HG02884 (cell line): ENCODE data around the gene FAM228A.
"Not testable (repeated sequence)": the region's sequence is repeated elsewhere in the genome, so short reads cannot be mapped to it uniquely, and the experiment has no call there.

ENCODE experiments used
- ATAC-seq: cut with Tn5 transposase; IDR thresholded peaks from one replicate; pipeline ENCODE4 v1.9.1; 2021; ENCODE audit warnings: mild to moderate bottlenecking, moderate library complexity; ENCODE audit not compliant: unreplicated experiment

Gene FAM228A

GRCh38 chr2:24190503-24190902 lies 15.7 kb downstream of the FAM228A start:
- ATAC-seq = no peak

DNA sequence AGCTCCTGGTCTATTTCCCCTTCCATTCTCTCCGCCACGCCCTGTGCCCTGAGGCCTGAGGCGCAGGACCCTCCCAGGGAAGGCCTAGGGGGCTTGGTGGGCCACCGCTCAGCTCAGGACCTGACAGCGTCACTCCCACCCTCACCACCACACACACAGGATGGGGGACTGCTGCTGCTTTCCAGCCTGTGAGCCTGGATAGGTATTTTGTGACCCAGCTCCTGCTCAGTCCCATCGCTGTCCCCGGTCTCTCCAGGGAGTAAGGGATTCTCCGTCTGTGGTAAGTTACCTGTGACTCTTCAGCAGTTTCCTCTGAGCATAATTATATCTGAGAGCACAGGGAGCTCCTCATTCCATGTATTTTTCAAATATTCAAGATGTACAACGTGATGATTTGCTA lies 16.3 kb downstream of the FAM228A start:
- no peak for ATAC-seq

DNA sequence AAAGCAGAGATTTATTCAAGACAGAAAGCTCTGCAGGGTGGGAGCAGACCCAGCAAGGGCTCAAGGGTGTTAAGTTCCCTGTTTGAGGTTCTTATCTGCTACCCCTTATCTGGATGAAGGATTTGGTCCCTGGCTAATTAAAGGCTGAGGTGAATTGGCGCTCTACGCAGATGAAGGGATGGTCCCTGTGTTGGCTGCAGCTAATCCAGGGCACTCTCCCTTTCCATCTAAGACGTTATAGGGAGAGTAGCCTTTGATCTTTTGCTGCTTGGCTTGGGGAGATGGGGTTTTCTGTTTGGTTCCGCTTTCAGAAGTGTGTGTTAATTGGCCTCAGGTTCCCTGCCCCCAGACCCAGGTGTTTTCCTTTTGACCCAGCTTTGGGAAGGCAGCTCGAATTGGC lies 17.0 kb downstream of the FAM228A start:
- no peak for ATAC-seq

DNA sequence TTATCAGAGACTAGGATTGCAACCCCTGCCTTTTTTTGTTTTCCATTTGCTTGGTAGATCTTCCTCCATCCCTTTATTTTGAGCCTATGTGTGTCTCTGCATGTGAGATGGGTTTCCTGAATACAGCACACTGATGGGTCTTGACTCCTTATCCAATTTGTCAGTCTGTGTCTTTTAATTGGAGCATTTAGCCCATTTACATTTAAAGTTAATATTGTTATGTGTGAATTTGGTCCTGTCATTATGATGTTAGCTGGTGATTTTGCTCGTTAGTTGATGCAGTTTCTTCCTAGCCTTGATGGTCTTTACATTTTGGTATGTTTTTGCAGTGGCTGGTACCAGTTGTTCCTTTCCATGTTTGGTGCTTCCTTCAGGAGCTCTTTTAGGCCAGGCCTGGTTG lies 22.4 kb downstream of the FAM228A start:
- not testable (repeated sequence) for ATAC-seq

DNA sequence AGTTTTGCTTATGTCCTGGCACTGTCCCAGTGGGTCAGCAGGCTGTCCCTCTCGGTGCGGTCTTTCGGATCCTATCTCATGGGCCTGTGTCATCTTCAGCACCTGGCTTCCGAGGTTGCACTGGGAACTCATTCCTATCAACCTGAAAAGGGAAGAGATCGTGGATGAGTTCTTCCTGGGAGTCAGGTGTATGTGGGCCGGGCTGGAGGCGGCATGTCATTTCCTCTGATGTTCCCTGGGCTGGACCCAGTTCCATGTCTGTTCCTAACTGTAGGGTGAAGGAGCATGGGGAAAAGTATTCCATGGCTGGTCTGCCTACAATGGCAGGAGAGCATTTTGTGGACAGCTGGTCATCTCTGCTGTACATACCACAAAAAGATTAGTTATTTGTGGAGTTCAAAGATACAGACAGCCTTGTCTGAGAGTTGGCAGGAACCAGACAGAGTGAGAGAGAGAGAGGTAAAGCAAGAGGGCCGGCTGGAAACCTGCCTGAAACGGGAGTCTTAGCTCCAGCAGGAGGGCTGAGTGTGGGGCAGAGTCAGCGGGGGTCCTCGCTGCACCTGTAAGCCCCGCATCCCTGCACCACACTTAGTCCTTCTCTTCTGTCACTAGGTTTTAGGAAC lies 25.2 kb downstream of the FAM228A start:
- no peak for ATAC-seq

DNA sequence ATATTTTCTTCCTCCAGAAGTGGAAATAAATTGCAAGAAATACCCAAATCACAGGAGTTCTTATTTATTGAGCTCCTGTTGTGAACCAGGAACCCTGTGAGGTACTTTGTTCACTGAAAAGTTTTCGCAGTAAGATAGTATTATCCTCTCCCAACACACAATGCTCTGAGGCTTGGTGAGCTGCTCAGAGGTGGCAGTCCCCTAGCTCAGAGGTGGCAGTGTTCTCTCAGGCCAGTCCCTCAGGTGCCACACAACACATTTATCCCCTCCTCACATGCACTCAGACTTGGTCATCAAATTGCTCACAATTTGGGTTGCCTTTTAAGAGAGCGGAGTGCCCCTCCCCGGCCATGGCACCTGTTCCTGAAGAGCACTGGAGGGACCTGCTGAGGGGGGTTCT lies 25.9 kb downstream of the FAM228A start:
- ATAC-seq = no peak

DNA sequence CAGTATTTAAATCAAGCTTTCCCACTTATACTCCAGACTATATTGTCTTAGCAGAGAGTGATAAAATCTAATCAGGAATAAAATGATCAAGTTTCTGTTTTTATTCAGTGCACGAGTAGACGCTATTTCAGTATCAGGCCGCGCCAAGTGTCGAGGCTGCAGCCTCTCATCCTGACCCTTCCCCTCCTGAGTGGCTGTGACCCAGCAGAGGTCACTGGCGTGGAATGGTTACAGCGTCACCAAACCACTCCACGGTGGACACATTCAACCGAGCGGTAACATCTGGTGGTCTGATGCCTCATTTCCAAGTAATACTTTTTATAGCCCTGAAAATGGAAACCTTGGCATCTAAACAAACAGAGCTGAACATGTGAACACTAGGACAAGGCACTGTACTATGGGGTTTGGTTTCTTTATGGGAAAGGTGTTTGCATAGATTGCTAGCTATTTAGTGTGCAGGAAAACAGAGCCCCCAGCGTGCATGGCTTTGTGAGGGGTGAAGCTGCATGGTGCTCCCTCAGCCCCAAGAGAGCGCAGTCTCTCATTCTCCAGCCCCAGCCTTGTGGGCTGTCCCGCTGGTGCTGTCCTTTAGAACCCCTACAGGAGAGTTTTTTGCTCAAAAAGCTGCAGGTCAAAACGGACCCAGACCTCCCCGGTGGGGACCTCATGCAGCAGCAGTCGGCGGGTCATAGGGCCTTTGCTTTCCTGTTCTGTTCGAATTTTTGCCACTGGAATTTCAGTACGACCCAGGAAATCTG lies 28.4 kb downstream of the FAM228A start:
- no peak for ATAC-seq

DNA sequence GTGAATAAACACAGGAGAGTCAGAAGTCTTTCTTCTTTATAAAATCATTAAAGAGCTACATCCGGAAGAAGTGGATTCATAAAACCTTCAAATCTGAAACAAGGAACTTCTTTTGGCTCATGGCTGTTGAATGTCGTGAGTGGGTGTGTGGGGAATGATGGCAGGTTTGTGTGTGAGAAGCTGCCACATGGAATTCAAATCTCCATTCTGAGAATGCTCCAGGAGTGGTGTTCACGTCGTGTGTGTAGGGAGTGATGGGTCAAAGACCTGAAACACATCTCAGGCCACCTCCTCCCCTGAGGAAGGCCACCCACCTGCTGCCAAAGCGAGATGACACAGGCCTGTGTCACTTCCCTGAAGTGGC lies 28.9 kb downstream of the FAM228A start:
- ATAC-seq = no peak

GRCh38 chr2:24204505-24204904 lies 29.7 kb downstream of the FAM228A start:
- ATAC-seq = no peak

DNA sequence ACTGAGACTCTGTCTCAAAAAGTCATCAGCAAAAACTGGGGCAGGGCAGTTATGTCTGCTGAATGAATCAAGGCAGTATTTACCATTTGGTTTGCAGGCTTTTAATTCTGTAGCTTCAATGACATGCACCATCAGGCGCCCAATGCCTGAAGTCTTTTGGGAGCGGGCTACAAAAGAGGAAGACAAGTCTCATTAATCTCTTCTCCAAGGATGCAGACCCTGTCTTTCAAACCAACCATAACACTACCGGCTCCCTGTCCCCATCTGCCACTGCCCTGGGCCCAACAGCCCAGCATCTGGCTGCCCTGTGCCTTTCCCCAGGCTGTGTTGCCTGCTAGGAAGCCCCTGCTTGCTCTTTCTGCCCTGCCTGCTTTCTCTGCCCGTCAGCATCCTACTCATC lies 30.3 kb downstream of the FAM228A start:
- no peak for ATAC-seq

- ATAC-seq = no peak
Observed at GRCh38 chr2:24206242-24206641, 31.4 kb downstream of the FAM228A start.

- ATAC-seq = no peak
Observed at GRCh38 chr2:24206714-24207113, 31.9 kb downstream of the FAM228A start.

- ATAC-seq = no peak
Observed at GRCh38 chr2:24207359-24207758, 32.5 kb downstream of the FAM228A start.

DNA sequence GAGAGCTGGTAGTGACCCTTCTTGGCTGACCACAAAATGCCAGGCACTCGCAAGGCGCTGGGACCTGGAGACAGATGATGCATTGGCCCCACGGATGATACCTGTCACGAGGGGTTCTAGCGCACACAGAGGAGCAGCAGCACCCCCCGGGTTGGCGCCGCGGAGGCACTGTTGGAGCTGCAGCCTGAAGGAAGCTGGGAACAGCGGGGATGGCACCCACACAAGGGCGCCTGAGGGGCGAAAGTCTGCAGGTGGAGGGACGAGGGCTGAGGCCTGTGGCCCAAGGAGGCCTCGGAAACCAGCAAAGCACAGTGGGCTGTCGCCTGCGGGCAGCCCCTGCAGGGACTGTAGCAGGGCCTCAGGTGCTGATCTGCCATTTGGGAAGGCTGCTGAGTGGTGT lies 33.6 kb downstream of the FAM228A start:
- no peak for ATAC-seq

DNA sequence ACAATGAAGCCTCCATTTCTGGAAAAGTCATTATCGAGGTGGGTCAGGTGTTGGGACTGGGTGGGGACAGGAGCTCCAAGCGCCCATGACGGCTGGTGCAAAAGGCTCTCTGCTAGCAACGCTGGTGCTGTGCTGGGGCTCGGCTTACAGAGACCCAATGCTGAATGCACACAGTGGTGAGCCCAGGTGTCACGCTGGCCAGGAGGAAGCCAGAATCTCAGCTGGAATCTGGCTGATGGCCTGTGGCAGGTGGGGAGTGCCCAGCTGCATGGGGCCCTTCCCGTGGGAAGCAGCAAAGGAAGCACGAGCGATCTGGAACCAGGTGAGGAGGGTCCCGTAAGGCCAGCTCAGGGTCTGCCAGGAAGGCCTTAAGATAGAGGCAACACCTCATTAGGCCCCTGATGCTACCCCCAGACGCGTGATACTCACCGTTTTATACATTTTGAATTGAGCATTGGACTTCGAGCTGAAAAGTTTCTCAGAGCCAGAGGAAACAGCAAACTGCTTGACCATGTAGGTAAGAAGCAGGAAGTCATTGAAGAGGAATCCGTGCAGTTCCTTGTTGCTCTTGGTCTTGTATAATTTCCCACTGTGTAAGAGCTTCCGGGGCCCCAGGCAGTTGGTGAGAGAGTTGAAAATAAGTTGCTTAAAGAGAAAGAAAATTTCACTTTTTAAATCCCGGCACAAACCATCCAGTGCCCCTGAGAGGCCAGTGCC lies 34.7 kb downstream of the FAM228A start:
- ATAC-seq = no peak

DNA sequence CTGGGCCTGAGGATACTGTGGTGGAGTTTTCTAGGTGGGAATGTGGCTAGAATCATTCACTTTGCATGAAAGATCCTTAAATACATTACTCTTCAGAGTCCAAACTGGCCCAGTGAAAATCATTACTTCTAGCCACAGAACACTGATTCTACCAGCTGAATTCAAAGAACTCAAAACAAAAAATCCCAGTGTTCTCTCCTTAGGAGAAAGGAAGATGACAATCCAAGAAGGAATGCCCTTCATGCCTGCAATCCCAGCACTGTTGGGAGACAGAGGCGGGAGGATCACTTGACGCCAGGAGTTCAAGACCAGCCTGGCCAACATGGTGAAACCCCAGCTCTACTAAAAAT lies 35.2 kb downstream of the FAM228A start:
- ATAC-seq = no peak

DNA sequence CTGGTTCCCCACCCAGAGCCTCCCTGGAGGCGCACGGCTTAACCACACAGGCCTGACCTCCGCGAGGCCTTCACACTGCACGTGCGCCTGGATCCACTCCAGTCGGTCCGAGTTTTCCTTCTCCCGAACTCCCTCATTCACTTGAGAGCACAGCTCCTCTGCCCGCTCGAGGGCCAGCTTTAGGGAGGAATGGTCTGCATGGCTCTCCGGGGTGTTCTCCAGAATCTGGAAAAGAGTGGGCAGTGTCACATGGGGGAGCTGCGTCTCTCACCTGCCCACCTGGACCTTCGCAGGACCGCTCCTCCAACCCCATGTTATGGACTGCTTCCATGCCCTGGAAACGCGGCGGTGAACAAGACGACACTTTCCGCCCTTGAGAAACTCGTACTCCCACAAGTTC lies 35.9 kb downstream of the FAM228A start:
- no peak for ATAC-seq

DNA sequence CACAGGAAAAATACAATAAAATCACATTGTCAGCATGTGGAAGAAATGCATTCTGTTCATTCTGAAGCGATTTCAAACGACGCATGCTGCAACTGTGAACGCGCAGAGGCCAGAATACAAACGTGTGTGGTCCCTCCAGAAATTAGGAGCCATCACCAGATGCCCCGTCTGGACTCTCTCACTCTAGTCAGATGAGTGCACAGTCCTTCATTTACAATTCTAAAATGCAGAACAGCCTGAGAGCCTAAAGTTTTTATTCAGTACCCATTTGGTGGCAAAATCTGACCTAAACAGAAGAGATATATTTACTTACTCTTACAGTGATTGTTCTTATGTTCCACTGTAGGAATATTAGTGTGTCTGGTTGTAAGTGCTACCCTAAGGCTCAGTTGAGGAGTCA lies 36.6 kb downstream of the FAM228A start:
- ATAC-seq = no peak

- ATAC-seq = peak; percentile 99
Observed at GRCh38 chr2:24214880-24215279, 40.0 kb downstream of the FAM228A start.

- no peak for ATAC-seq
Observed at GRCh38 chr2:24220554-24221291, 45.9 kb downstream of the FAM228A start.

- ATAC-seq = no peak
Observed at GRCh38 chr2:24221343-24222050, 46.6 kb downstream of the FAM228A start.
